Superior temporal gyrus (tissue), 1 donor: Measurements from ENCODE around the gene PLA2G4B.

Source experiments
- DNase-seq: peaks from one replicate; pipeline ENCODE4 v3.0.0-alpha.2; 2016; ENCODE audit errors: extremely low spot score

PLA2G4B gene

GRCh38 chr15:41849204-41849603 lies 10.6 kb downstream of the PLA2G4B start:
- DNase-seq: no peak

GRCh38 chr15:41849861-41850260 lies 11.2 kb downstream of the PLA2G4B start:
- DNase-seq: no peak

GRCh38 chr15:41850482-41851166 lies 12.0 kb downstream of the PLA2G4B start:
- no peak for DNase-seq

- DNase-seq: no peak
Measured at GRCh38 chr15:41851167-41851523, 12.5 kb downstream of the PLA2G4B start.

DNA sequence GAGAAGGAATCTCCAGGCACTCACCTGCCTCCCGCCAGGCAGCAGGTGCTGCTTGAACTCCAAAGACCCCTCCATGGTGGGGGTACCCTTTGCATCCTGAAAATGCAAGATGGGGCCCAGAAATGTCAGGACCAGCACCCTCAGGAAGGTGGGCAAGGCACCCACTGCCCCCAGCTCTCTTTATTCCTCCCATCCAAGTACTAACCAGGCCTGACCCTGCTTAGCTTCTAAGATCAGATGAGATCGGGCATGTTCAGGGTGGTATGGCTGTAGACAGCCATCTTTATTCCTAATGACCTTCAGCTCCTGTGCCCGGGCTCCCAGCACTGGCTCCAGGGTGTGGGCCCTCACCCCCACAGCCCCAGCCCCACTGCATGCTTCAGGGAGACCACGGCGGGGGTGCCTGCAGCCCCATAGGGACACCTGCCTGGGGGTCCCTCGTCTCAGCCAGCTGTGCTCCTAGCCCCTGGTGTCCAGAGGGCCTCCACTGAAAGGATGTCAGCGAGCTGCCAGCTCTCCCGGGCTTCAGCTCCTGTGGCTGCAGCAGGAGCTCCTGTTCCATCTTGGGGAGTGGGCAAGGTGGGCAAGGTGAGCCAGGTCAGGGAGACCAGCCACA lies 13.2 kb downstream of the PLA2G4B start:
- DNase-seq: no peak

DNA sequence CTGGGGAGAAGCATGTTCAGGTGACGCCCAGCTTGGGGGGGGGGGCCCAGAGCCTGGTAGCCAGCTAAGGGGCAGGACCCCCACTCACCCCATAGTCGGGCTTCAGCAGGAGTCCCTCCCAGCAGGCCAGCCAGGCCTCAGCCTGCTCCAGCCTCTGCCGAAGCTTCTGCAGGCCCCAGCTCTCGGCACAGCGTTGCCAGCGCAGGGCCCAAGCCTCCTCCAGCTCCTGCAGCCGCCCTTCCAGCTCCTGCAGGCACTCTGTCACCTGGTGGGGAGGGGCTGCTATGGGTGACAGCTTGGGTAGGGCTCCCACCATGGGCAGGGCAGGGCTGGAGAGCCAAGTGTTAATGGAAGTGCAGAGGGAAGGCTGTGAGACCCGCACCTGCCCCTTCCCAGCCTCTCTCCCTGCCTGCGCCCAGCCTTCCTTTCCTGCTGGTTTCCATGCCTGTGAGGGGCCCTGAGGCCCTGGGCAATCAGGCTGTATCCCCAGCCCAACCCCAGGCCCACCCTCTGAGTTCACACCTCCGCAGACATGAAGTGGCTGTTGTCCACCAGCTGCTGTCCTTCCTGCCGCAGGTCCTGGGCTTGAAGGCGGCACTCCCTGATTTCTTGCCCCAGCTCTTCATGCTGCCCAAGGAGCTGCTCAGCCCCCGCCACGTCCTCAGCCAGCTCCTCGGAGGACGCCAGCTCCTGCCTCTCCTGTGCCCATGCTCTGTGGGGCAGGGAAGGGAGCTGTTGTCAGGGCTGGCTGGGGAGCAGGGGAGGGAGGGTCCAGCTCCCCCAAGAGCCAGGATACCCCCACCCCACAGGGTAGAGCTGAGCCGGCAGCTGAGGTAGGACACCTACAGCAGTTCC lies 14.3 kb downstream of the PLA2G4B start:
- no peak for DNase-seq

DNA sequence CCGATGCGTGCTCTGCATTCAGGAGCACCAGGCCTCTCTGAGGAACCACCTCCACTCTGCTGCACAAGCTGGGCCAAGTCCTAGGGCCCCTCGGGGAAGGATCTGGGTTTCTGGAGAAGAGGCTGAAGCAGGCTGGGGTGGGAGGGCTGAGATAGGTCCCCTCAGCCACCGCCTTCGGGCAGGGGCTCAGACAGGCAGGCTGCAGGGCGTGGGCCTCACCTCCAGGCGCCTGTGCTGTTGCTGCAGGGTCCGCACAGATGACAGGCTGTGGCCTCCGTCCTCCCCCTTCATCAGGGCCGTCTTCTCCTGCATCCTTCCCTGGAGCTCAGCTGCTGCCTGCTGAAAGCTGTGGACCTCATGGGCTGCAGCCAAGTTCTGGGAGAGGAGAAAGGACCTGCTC lies 15.2 kb downstream of the PLA2G4B start:
- no peak for DNase-seq

GRCh38 chr15:41854443-41854842 lies 15.8 kb downstream of the PLA2G4B start:
- DNase-seq: no peak

DNA sequence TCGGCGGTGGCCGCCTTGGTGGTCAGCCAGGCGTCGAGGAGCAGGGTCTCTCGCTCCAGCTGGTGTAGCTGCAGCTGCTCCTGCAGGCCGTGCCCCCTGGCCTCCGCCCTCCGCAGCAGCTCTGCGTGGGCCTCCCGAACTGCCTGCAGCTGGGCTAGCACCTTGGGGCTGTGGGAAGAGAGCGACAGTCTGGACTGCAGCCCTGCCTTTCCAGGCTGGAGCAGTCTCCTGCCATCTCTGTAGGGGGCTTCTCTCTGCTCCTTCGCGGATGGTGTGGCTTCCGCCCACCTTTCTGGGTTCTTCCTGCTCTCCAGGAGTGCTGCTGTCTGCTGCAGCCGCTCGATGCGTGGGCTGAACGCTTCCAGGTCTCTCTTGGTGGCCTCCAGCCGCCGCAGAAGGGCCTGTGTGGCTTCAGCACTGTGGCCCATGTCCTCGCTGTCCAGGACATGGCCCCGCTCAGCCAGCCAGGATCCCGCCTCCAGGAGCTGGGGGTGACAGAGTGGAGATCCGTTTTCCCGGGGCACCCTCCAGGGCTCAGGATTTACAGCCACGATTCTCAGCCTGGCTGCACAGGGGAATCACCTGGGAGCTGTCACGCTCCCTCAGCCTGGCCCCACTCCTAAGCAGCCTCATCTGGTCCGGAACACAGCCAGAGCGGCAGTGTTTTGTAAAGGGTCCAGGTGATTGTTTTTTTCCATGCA lies 16.8 kb downstream of the PLA2G4B start:
- DNase-seq: no peak

DNA sequence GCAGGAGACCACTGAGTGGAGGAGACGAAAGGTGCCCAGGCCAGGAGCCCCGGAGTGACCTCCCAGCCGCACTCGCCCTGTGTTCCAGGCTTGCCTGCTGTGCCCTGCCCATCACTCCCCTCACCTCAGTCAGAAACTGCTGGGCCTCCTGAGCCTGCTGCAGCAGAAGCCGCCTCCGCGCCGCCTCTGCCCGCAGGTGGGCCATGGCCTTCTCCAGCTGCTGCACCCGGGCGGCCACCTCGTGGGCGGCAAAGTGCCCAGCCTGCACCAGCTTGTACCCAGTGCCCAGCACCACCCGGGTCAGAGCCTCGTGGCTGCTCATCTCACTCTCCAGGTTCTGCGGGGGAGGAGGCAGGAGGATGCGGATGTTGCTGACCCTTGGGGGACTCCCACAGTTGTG lies 17.6 kb downstream of the PLA2G4B start:
- DNase-seq: no peak

DNA sequence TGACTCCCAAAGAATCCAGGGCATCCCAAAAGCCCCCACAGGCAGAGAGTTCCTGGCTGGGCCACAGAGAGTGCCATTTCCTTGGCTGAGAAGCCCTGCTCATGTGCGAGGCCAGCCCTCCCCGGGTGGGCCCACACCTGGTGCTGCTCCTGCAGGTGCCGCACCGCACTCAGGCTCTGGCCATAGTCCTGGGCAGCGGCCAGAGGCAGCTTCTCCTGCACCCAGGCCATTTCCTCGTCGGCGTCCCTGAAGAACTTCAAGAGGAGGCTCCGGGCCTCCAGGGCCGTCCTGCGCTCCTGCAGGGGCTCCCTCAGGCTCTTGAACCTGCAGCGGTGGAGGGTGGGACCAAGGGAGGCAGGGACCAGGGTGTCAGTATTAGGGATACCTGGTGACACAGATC lies 18.1 kb downstream of the PLA2G4B start:
- DNase-seq: no peak

GRCh38 chr15:41857316-41857715 lies 18.7 kb downstream of the PLA2G4B start:
- DNase-seq: no peak

- no peak for DNase-seq
Measured at GRCh38 chr15:41858756-41859155, 20.1 kb downstream of the PLA2G4B start.

DNA sequence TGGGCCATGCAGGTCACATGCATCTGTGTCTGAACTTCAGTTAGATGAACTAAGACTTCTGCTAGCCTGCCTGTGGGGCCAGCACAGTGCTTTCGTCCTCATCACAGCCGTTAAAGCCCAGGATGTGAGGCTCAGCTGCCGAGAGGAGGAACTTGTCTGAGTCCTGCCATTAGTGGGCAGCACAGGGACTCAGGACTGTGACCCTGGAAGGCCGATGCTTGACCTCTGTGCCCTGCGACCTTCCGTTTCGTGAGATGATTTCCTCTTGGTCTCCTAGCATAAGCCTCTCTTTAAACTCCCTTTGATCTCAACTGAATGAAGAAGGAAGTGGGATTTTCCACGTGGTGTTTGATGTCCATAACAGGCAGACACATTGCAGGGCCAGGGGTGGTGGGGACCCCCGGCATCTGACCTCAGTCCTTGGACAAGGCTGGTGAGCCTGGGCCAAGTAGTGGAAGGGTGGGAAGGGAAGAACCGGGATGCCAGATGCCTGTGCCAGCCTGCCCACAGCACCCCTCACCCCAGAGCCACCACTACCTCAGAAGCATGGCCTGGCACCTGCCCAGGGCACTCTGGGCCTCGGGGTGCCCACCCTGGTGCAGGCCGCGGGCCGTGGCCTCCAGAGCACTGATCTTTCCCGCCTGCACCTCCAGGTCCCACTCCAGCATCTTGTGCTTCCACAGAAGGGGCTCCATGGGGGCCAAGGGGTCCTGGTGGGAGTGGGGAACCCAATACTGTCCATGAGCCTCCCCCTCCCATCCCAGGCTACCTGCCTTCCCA lies 21.6 kb downstream of the PLA2G4B start:
- no peak for DNase-seq

DNA sequence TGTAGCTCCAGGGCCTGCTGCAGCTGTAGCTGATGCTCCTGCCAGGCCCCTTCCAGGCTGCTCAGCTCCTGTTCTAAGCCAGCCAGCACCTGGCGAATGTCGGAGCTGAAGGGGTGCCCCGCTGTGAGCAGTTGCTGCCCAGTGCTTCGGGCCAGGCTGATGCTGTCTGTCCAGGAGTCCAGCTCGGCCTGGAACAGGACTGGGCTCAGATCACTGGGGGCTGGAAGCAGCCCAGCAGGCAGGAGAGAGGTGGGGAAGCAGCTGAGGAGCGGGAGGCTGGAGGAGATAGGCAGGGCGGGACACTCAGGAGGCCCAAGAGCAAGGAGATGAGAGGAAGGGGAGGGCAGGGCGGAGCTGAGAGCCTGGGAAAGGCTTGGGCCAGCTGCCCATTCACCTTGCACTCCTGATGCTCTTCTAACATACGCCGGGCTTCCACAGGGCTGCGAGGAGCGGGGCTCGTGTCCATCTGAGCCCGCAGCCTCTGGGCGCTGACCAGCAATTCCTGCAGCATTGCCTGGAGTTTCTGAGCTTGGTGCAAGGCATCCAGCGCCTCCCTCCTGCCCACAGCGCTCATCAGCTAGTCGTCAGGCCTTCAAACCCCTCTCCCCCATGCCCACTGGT lies 23.2 kb downstream of the PLA2G4B start:
- DNase-seq: no peak

DNA sequence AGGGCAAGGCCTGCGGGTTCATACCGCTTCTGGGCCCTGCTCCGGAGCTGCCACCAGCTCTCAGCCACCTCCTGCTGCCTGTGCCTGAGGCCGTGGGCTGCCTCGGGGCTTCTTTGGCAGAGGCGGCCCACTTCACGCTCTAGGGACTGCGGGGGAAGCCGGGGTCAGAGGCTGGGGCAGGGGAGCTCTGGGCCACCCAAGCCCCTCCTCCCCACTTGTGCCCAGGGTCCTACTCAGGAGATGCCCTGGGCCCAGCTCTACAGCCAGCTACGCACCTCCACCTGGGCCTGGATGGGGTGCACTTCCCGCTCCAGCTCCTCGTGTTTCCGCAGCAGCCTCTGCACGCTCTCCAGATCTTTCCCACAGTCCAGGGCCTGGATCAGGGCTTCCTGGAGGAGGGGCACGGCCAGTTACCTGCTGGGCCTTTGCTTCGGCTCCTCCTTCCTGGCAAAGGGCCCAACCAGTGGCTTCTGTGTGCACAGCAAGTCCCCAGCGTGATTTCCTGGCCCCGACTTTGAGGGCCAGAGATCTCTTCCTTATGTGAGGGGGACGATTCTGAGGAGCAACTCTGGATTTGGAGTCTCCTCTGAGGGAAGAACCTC lies 24.0 kb downstream of the PLA2G4B start:
- DNase-seq: no peak

DNA sequence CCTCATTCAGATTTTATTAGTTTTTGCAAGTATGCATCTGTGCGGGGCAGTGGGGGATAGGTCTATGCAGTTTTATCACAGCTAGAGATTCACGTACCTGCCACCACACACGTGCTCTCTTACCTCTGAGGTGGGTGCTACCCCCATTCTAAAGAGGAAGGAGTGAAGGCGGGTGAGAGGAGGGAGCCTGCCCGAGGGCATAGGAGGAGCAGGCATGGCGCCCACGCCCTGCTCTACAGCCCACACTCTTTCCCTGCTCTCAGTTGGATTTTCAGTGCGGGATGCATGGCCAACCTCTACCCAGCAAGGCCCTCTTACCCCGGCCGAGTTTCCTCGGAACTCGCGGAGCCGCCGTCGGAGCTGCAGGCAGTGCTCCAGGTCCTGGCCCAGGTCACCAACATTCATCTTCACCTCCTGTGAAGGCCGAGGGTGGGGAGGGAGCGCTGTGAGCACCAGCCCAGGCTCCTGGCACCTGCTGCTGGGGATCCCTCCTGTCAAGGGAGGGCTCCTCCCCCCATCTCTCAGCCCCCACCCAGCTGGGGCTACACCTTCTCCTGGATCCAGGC lies 26.9 kb downstream of the PLA2G4B start:
- no peak for DNase-seq

DNA sequence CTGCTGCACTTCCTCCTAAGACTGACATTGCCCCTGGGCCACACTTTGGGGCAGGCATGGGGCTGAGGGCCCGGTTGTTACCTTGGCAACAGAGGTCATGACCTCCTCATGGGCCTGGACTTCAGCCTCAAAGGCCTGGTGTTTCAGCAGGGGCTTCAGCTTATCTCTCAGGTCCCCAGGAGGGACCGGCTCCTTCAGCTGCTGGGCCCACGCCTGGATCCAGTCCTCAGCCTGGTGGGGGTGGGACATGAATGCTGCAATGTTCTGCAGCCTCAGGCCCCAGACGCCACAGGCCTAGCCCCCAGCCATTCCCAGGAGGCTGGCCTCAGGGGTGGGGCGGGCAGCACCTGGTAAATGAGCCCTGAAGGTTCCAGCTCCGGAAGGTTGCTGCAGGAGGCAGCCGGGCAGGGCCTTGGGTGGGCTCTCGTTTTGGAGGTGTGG lies 27.6 kb downstream of the PLA2G4B start:
- no peak for DNase-seq

DNA sequence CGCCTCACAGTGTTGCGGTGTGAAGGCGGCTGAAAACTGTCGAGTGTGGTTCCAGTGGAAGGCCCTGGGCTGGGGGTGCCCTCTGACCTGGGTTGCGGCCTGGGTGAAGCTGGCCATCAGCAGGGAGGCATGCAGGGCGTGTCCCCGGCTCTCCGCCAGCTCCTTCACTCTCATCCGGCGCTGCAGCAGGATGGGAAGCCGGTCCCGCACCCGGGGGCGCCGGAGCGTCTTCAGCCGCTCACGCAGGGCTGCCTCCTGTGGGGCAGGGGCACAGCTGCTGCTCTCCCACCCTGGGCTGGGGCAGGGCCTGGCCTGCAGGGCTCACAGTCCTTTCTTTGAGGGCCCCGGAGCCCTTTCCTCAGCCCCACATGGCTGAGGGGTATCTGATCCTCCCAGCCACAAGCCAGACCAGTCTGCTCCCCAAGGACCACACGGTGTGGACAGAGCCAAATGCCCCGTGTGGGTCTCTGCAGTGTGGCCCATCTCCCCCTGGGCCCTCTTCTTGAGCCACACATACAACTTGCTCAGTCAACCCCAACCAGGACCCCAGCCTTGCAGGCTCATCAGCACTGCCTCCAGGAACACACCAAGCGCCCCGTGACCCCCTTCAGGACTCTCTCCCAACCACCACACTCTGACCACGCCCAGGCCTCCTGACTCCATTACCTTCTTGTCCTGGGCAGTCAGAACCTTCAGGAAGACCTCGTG lies 28.4 kb downstream of the PLA2G4B start:
- DNase-seq: no peak

- DNase-seq: no peak
Measured at GRCh38 chr15:41868321-41868720, 29.7 kb downstream of the PLA2G4B start.
